Measurements from ENCODE around the gene STXBP5L.

DNA sequence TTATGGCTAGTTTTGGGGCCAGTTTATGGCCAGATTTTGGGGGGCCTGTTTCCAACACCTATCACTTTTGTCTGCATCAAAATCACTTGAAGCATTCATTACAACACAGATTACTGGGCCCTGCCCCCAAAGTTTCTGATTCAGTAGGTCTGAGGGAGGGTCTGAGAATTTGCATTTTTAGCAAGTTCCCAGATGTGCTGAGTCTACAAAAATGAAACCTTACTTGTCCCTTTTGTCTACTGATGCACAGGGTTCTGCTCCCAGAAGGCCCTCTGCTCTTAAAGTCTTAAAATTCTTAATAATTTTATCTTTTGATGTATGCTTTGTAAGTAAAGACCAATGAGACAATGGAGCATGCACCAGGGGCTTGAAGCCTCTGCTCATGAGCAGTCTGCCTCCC, 491.8 kb downstream of the STXBP5L start:
- TF ChIP-seq, protein P1, sequence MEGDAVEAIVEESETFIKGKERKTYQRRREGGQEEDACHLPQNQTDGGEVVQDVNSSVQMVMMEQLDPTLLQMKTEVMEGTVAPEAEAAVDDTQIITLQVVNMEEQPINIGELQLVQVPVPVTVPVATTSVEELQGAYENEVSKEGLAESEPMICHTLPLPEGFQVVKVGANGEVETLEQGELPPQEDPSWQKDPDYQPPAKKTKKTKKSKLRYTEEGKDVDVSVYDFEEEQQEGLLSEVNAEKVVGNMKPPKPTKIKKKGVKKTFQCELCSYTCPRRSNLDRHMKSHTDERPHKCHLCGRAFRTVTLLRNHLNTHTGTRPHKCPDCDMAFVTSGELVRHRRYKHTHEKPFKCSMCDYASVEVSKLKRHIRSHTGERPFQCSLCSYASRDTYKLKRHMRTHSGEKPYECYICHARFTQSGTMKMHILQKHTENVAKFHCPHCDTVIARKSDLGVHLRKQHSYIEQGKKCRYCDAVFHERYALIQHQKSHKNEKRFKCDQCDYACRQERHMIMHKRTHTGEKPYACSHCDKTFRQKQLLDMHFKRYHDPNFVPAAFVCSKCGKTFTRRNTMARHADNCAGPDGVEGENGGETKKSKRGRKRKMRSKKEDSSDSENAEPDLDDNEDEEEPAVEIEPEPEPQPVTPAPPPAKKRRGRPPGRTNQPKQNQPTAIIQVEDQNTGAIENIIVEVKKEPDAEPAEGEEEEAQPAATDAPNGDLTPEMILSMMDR (IDR thresholded peaks at IDR 0.05) = no peak
- no peak for TF ChIP-seq EZH2 (IDR thresholded peaks at IDR 0.05)

Measured in neural progenitor cell (in vitro differentiated cells).